OCI-LY1 (cell line): ENCODE results near the gene HOOK2.

Experiments used
- H2AFZ ChIP-seq: fragments of 200-600 bp; sonication (generic), shearing (Covaris generic); 2 replicates; pipeline ENCODE4 v1.6.0; 2014; ENCODE audit warnings: antibody characterized with exemption, mild to moderate bottlenecking, low read length
- H3F3A ChIP-seq: fragments of 200-600 bp; sonication (generic), shearing (Covaris generic); 2 replicates; pipeline ENCODE4 v1.6.0; 2014; ENCODE audit warnings: mild to moderate bottlenecking, antibody characterized with exemption, low read length, moderate library complexity; ENCODE audit not compliant: insufficient read depth
- H3K27ac ChIP-seq: fragments of 200-600 bp; sonication (generic); 2 replicates; pipeline ENCODE4 v1.5.1; 2014; ENCODE audit warnings: low read length, mixed run types, mild to moderate bottlenecking, low read depth; ENCODE audit not compliant: poor library complexity, severe bottlenecking
- H3K27me3 ChIP-seq: fragments of 200-600 bp; sonication (generic); 2 replicates; pipeline ENCODE4 v1.6.0; 2014; ENCODE audit warnings: antibody characterized with exemption, mild to moderate bottlenecking, low read length, moderate library complexity; ENCODE audit not compliant: insufficient read depth
- H3K36me3 ChIP-seq: fragments of 200-600 bp; sonication (generic); 2 replicates; pipeline ENCODE4 v1.6.1; 2014; ENCODE audit warnings: mild to moderate bottlenecking, antibody characterized with exemption, low read length, moderate library complexity, mixed read lengths; ENCODE audit not compliant: insufficient read depth
- H3K4me1 ChIP-seq: fragments of 200-600 bp; sonication (generic); 2 replicates; pipeline ENCODE4 v1.5.1; 2014; ENCODE audit warnings: mild to moderate bottlenecking, low read length, moderate library complexity; ENCODE audit not compliant: insufficient read depth, severe bottlenecking
- H3K4me2 ChIP-seq: fragments of 200-600 bp; sonication (generic), shearing (Covaris generic); 2 replicates; pipeline ENCODE4 v1.6.1; 2014; ENCODE audit warnings: low read length
- H3K4me3 ChIP-seq: fragments of 200-600 bp; sonication (generic); 2 replicates; pipeline ENCODE4 v1.5.1; 2014; ENCODE audit warnings: low read length, low read depth, mild to moderate bottlenecking, mixed read lengths; ENCODE audit not compliant: poor library complexity, severe bottlenecking
- H3K79me2 ChIP-seq: fragments of 200-600 bp; shearing (Covaris generic); 2 replicates; pipeline ENCODE4 v1.6.1; 2016; ENCODE audit warnings: mixed run types, low read length, mixed read lengths; ENCODE audit not compliant: insufficient read depth
- H3K9ac ChIP-seq: fragments of 200-600 bp; sonication (generic), shearing (Covaris generic); 2 replicates; pipeline ENCODE4 v1.6.1; 2014; ENCODE audit warnings: mild to moderate bottlenecking, low read length, mixed read lengths
- H3K9me2 ChIP-seq: fragments of 200-600 bp; sonication (generic), shearing (Covaris generic); 2 replicates; pipeline ENCODE4 v1.6.1; 2014; ENCODE audit warnings: low read depth, mild to moderate bottlenecking, low read length, mixed read lengths
- H3K9me3 ChIP-seq: fragments of 200-600 bp; shearing (Covaris generic); 2 replicates; pipeline ENCODE4 v1.6.1; 2014; ENCODE audit warnings: low read length, mixed read lengths
- H4K20me1 ChIP-seq: fragments of 200-600 bp; sonication (generic), shearing (Covaris generic); 2 replicates; pipeline ENCODE4 v1.6.0; 2016; ENCODE audit warnings: mild to moderate bottlenecking, low read length; ENCODE audit not compliant: insufficient read depth
- EZH2 ChIP-seq: fragments of 200-600 bp; sonication (generic), shearing (Covaris generic); IDR thresholded peaks from 2 replicates; pipeline ENCODE4 v1.8.0; 2017; ENCODE audit warnings: borderline replicate concordance, mixed run types, mild to moderate bottlenecking, antibody characterized with exemption, low read length, moderate library complexity, mixed read lengths
- TF ChIP-seq, protein P1 (sequence below): fragments of 200-600 bp; sonication (generic), shearing (Covaris generic); IDR thresholded peaks from 2 replicates; pipeline ENCODE4 v1.5.1; 2017; ENCODE audit warnings: mild to moderate bottlenecking, antibody characterized with exemption, low read length, moderate library complexity, mixed read lengths

Gene HOOK2

DNA sequence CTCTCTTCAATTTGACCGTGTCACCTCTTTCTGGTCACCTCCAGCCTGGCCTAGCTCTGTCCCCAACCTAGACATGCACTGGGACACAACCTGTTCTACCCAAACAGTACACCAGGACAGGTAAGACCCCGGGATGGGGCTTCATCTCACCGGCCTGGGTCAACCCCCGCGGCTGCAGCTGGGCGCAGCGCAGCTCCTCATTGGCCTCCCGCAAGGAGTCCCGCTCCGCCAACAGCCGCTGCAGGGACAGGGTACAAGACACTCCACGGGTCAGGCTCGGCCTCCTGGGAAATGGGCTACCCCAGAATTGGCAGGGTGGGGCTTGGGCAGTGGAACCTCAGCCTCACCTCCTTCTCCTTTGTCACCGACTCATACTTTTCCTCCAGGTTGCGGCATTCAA, 7.7 kb downstream of the HOOK2 start:
- Histone ChIP-seq H3K9ac (no peak overlapping the region), H3K27ac (no peak overlapping the region), H3K4me1 (peaks cover 12% of the 10 kb centered on the region), H3K79me2 (no peaks in the 10 kb centered on the region), H3K9me3 (no peaks in the 10 kb centered on the region), H3F3A (no peaks in the 10 kb centered on the region), H2AFZ (no peak overlapping the region), H3K36me3 (0 out of 2 replicates have a peak, but pooled peaks cover 6% of the 10 kb centered on the region), H3K27me3 (no peaks in the 10 kb centered on the region), H3K9me2 (no peaks in the 10 kb centered on the region), H3K4me2 (no peak overlapping the region), H4K20me1 (no peaks in the 10 kb centered on the region), H3K4me3 (no peak overlapping the region)
- no peak for TF ChIP-seq EZH2
- TF ChIP-seq, protein P1, sequence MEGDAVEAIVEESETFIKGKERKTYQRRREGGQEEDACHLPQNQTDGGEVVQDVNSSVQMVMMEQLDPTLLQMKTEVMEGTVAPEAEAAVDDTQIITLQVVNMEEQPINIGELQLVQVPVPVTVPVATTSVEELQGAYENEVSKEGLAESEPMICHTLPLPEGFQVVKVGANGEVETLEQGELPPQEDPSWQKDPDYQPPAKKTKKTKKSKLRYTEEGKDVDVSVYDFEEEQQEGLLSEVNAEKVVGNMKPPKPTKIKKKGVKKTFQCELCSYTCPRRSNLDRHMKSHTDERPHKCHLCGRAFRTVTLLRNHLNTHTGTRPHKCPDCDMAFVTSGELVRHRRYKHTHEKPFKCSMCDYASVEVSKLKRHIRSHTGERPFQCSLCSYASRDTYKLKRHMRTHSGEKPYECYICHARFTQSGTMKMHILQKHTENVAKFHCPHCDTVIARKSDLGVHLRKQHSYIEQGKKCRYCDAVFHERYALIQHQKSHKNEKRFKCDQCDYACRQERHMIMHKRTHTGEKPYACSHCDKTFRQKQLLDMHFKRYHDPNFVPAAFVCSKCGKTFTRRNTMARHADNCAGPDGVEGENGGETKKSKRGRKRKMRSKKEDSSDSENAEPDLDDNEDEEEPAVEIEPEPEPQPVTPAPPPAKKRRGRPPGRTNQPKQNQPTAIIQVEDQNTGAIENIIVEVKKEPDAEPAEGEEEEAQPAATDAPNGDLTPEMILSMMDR = no peak

DNA sequence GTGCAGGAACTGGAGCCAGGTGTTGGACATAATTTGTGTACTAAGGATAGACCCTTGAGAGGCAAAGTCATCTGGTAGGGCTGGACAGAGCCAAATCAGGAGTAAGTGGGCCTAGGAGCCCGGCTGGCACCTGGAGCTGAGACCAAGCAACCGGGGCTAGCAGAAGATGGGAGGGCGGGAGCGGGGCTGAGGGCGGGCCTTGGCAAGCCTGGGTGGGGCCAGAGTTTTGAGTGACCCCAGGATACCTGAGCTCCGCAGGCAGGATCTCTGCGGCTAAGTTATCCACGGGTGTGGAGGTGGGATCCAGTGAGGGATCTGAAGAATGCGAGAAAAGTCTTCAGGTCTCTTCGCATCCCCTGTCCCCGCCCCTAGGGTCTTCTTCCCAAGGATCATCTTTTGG, 8.2 kb downstream of the HOOK2 start:
- Histone ChIP-seq H3K9ac (no peak overlapping the region), H2AFZ (no peak overlapping the region), H3K27me3 (no peaks in the 10 kb centered on the region), H3F3A (no peaks in the 10 kb centered on the region), H3K4me1 (peaks cover 12% of the 10 kb centered on the region), H3K27ac (no peak overlapping the region), H4K20me1 (no peaks in the 10 kb centered on the region), H3K9me2 (no peaks in the 10 kb centered on the region), H3K36me3 (0 out of 2 replicates have a peak, but pooled peaks cover 6% of the 10 kb centered on the region), H3K4me2 (no peak overlapping the region), H3K9me3 (no peaks in the 10 kb centered on the region), H3K4me3 (no peak overlapping the region), H3K79me2 (no peaks in the 10 kb centered on the region)
- TF ChIP-seq EZH2 = no peak
- TF ChIP-seq, protein P1 = no peak

DNA sequence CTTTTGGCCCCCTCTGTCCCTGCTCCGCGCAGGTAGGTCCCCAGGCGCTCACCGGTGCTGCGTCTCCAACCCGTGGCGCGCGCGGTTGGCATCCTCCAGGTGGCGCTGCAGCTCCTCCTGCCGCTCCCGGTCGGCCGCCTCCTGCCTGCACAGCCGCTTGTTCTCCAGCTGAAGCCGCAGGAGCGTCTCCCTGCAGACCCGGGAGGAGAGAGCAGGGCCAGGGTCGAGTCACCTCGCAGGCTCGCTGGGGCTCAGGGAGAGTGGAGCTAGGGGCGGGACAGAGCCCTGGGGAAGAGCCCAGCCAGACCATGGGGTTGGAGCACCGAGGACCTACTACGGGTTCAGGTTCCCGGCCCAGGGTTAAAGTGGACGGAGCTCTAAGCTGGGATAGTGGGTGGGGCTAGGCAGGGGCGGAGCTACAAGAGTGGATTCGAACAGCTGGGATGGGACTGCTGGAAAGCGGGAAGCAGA, 9.3 kb downstream of the HOOK2 start:
- Histone ChIP-seq H3K79me2 (no peaks in the 10 kb centered on the region), H3K27ac (no peak overlapping the region), H4K20me1 (no peaks in the 10 kb centered on the region), H2AFZ (no peak overlapping the region), H3K27me3 (no peaks in the 10 kb centered on the region), H3F3A (no peaks in the 10 kb centered on the region), H3K4me3 (peak overlapping the region; percentile 18), H3K4me1 (peaks cover 12% of the 10 kb centered on the region), H3K9ac (no peak overlapping the region), H3K36me3 (0 out of 2 replicates have a peak, but pooled peaks cover 6% of the 10 kb centered on the region), H3K4me2 (peak overlapping the region; percentile 35), H3K9me3 (no peaks in the 10 kb centered on the region), H3K9me2 (no peaks in the 10 kb centered on the region)
- TF ChIP-seq EZH2 = no peak
- TF ChIP-seq, protein P1 = peak; percentile 91
